NCI-H128 (cell line): ENCODE measurements around the gene TRMT6.

ENCODE experiments used
- DNase-seq: peaks from one replicate; lab custom pipeline; 2025; ENCODE audit not compliant: unreplicated experiment; lab: John Stamatoyannopoulos, UW

TRMT6 gene

GRCh38 chr20:5967469-5967868, 17.1 kb upstream of the TRMT6 start:
- no peak for DNase-seq

GRCh38 chr20:5949943-5950270, 426 bp downstream of the TRMT6 start:
- no peak for DNase-seq

- no peak for DNase-seq
Observed at GRCh38 chr20:5947276-5947675, 3.1 kb downstream of the TRMT6 start.

GRCh38 chr20:5945963-5946362, 4.4 kb downstream of the TRMT6 start:
- no peak for DNase-seq

- DNase-seq: no peak
Observed at GRCh38 chr20:5938456-5939029, 11.8 kb downstream of the TRMT6 start.

GRCh38 chr20:5936238-5936637, 14.1 kb downstream of the TRMT6 start:
- no peak for DNase-seq

- DNase-seq: no peak
Observed at GRCh38 chr20:5935384-5935783, 14.9 kb downstream of the TRMT6 start.

- DNase-seq: no peak
Observed at GRCh38 chr20:5933802-5934436, 16.4 kb downstream of the TRMT6 start.

GRCh38 chr20:5932796-5933195, 17.5 kb downstream of the TRMT6 start:
- DNase-seq: no peak

- no peak for DNase-seq
Observed at GRCh38 chr20:5931411-5931810, 18.9 kb downstream of the TRMT6 start.

GRCh38 chr20:5928836-5929715, 21.3 kb downstream of the TRMT6 start:
- no peak for DNase-seq

- no peak for DNase-seq
Observed at GRCh38 chr20:5927749-5928462, 22.4 kb downstream of the TRMT6 start.

- no peak for DNase-seq
Observed at GRCh38 chr20:5925551-5925950, 24.8 kb downstream of the TRMT6 start.

- DNase-seq: no peak
Observed at GRCh38 chr20:5923493-5923892, 26.8 kb downstream of the TRMT6 start.

GRCh38 chr20:5920581-5920980, 29.8 kb downstream of the TRMT6 start:
- no peak for DNase-seq

- no peak for DNase-seq
Observed at GRCh38 chr20:5919626-5920544, 30.4 kb downstream of the TRMT6 start.

- DNase-seq: no peak
Observed at GRCh38 chr20:5918856-5919625, 31.3 kb downstream of the TRMT6 start.

- DNase-seq: no peak
Observed at GRCh38 chr20:5914859-5915258, 35.5 kb downstream of the TRMT6 start.

GRCh38 chr20:5913166-5913565, 37.2 kb downstream of the TRMT6 start:
- DNase-seq: no peak

- DNase-seq: no peak
Observed at GRCh38 chr20:5910186-5910585, 40.1 kb downstream of the TRMT6 start.
